ENCODE results near the gene GAST.
"Not testable (repeated sequence)": the region's sequence is repeated elsewhere in the genome, so short reads cannot be mapped to it uniquely, and the experiment has no call there.

Gene GAST

DNA sequence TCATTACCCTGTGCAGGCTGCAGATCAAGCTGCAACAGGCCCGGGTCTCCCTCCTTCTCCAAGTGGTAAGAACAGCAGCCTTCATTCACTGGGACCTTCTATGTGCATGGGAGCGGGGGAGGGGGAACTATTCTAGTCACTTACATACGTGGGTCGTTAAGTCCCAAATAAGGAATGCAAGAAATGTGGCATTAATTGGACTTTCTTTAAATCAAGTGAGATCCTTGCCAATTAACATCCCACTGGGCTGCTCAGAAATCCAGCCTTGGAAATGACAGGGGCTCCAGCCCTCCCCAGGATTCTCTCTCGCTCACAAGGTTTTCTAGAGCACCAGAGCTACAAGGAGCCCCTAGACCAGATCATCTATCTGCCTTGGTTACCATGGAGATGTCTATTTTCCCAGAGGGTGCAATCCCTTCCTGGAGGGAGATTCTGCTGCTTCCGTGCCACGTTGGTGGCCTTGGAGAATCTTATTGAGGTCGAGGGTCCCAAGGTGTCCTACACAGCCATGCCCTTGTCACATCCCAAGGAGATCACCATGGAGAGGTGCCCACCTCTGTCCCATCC, 28.6 kb upstream of the GAST start:
- DNase-seq (ENCODE audit: low read depth), result no peak

- DNase-seq (ENCODE audit: low read depth), result no peak
These were observed 28.1 kb upstream of the GAST start for GRCh38 chr17:41684035-41684434.

- DNase-seq (ENCODE audit: low read depth), result not testable (repeated sequence)
These were observed 26.4 kb upstream of the GAST start for GRCh38 chr17:41685753-41686152.

- no peak for DNase-seq (ENCODE audit: low read depth)
These were observed 25.9 kb upstream of the GAST start for GRCh38 chr17:41686281-41686680.

DNA sequence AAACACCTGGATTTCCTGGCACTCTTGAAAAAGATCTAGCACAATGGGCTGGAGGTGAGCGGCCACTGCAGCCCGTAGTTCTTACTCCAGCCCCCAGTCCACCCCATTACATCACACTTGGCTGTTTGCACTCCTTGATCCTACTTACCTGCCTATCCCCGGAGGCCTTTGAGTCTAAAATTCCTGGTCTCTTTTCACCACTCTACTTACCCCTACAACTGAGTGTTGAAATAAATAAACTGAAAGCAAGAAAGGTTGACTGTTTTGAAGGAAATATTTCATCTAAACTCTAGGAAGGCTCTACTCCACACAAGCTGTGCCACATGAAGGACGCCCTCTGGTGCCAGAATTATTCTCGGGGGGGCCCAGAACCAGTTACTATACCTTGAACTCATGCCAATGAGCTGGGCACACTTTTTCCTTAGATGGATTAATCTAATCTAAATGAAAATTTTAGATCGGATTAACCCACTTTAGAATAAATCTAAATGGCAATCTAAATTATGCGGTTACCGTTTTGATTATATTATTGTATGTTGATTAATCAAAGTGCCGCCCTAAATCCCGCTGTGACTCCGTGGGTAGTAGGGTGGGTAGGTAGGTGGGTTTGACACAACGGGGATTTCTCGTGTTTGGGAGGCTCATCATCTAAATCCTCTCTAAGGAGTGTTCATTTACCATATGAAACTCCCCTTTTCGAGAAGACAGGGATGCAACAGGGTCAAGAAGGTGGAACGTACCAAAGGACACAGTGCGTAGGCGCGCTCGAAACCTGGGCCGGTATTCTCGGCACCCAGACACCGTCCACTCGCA, 24.1 kb upstream of the GAST start:
- peak; percentile 49 for DNase-seq (ENCODE audit: low read depth)

- peak; percentile 100 for DNase-seq (ENCODE audit: low read depth)
These were observed 23.3 kb upstream of the GAST start, which contains the start of gene EIF1 for GRCh38 chr17:41688641-41689496. EIF1 (plus strand) TSS chr17:41688885; CDS start chr17:41689039, 154 bp downstream.

GRCh38 chr17:41689497-41690299, 22.4 kb upstream of the GAST start:
- DNase-seq (ENCODE audit: low read depth), result no peak

DNA sequence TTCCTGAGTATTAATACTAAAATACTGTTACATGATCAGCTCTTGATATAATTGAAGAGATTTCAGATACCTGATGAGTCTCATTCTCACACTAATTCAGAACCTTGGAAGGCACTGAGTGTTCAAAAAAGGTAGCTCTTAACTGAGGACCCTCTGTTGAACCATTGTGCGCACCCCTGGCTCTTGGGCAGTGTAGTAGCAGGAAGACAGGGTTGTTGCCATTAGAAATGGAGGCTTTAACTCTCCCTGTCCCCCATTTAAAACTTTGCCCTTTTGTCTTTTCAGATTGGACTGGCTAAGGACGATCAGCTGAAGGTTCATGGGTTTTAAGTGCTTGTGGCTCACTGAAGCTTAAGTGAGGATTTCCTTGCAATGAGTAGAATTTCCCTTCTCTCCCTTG, 21.6 kb upstream of the GAST start:
- no peak for DNase-seq (ENCODE audit: low read depth)

GRCh38 chr17:41691031-41691777, 20.9 kb upstream of the GAST start:
- DNase-seq (ENCODE audit: low read depth), result no peak

GRCh38 chr17:41692722-41693521, 19.2 kb upstream of the GAST start:
- DNase-seq (ENCODE audit: low read depth), result no peak

DNA sequence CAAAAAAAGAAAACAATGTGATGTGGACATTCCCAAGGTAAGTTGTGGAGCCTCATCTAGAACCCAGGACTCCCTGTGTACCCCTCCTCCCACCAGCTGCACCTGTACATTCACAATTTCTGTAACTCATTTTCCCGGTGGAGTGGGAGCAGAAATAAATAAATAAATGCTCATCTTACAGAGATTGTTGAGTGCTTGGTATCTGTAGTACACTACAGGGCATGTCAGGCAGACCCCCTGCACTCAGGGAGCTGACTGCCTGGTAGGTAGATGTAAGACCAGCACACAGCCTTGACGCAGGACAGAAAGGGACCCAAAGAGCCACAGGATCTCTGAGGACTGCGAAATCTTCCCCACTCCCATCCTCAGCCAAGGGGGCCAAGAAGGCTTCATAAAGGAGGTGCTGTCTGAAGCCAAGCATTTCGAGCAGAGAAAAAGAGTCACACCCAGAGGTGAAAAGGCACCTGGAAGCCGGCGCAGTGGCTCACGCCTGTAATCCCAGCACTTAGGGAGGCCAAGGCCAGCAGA, 16.9 kb upstream of the GAST start:
- no peak for DNase-seq (ENCODE audit: low read depth)

GRCh38 chr17:41695954-41696757, 16.0 kb upstream of the GAST start:
- peak; percentile 55 for DNase-seq (ENCODE audit: low read depth)

DNA sequence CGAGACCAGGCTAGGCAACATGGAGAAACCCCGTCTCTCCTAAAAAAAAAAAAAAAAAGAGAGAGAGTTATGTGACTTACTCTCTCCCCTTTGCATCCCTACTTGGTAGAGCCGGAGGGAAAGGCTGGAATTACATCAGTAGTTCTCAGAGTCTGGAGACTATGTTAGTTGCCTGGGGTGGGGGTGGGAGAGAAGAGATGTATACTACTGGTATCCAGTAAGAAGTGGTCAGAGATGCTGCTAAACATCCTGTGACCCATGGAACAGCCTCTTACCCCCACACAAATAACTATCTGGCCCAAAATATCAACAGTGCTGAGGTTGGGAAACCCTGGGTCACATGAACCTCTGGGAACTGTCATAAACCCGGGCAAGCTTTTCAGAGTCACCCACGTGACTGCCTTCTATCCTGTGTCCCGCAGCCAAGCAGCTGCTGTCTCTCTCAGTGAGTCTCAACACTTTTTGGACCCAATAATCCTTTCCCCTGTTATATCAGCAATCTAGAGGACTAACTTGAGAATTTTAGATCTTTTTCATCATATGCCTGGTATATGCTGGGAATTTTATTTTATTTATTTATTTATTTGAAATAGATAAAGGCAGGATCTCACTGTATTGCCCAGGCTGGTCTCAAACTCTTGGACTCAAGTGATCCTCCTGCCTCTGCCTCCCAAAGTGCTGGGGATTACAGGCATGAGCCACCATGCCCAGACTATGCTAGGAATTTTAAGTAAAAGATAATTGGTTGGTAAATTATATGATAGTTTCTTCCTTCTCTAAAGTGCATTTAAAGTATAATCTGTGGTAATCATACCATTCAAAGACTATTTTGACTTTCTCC, 14.8 kb upstream of the GAST start:
- DNase-seq (ENCODE audit: low read depth), result no peak

DNA sequence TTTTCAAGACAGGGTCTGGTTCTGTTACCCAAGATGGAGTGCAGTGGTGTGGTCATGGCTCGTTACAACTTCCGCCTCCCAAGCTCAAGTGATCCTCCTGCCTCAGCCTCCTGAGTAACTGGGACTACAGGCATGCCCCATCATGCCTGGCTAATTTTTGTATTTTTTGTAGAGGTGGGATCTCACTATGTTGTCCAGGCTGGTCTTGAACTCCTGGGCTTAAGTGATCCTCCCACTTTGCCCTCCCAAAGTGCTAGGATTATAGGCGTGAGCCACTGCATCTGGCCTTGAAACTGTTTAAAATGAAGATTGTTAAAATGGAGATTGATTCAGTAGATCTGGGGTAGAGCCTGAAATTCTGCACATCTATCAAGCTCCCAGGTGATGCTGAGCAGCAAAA, 11.3 kb upstream of the GAST start:
- DNase-seq (ENCODE audit: low read depth), result not testable (repeated sequence)

GRCh38 chr17:41702712-41703111, 9.4 kb upstream of the GAST start:
- no peak for DNase-seq (ENCODE audit: low read depth)

DNA sequence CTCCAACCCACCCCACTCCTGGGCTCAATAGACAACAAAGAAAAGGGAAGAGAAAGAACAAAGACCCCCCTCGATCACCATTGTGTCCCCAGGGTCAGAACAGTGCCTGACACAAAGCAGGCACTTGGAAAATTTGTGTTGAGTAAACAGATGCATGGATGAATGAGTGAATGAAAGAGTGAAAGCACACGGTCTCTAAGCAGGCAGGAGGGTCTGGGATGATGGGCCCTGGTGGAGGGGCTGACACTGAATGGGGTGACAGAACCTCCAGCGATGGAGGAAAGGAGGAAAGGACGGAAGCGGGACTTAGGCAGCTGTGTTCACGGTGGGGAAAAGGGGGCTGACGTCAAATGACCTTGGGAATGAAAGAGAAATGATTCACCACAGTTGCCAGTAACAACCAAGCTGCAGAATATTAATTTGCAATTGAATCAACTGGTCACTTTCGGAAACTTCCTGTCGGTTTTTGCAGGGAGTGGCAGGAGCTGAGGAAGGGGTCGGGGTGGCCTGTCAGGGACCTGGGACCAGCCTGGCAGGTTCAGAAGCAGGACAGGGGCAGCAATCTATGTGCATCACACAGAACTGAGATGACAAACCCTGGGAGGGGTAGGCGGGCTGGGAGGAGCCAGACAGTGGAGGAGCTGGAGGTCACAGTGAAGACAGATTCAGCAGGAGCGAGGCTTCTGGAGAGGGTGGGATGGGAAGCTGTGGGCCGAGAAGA, 6.7 kb upstream of the GAST start:
- no peak for DNase-seq (ENCODE audit: low read depth)

DNA sequence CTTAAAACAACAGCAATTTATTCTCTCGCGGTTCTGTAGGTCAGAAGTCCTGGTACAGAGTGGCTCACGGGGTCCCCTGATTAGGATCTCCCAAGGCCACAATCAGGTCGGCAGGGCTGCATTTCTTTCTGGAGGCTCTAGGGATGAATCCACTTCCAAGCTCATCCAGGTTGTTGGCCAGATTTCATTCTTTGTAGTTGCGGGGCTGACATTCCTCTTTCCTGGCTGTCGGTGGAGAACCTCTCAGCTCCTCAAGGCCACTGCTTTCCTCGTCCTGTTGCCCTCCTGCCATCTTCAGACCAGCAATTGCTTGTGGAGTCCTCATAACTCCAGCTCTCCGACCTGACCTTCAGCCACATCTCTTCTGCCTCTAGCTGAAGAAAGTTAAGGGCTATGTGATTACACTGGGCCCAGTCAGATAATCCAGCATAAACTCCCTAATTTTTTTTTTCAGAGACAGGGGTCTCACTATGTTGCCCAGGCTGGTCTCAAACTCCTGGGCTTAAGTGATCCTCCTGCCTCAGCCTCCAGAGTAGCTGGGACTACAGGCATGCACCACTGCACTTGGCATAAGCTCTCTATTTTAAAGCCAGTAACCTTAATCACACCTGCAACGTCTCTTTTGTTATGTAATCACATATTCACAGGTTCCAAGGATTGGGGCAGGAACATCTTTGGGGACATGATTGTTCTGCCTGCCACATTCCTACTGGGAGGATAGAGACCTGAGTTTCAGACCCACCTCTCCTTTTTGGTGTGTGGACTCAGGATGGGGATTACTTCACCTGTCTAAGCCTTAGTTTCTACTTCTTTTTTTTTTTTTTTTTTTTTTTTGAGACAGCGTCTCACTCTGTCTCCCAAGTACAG, 4.1 kb upstream of the GAST start:
- DNase-seq (ENCODE audit: low read depth), result no peak
